HG02973 (cell line): ENCODE measurements around the gene HOXC9.

Experiments used
- ATAC-seq: cut with Tn5 transposase; IDR thresholded peaks from one replicate; pipeline ENCODE4 v1.9.1; 2021; ENCODE audit warnings: moderate library complexity; ENCODE audit not compliant: unreplicated experiment

Gene HOXC9

DNA sequence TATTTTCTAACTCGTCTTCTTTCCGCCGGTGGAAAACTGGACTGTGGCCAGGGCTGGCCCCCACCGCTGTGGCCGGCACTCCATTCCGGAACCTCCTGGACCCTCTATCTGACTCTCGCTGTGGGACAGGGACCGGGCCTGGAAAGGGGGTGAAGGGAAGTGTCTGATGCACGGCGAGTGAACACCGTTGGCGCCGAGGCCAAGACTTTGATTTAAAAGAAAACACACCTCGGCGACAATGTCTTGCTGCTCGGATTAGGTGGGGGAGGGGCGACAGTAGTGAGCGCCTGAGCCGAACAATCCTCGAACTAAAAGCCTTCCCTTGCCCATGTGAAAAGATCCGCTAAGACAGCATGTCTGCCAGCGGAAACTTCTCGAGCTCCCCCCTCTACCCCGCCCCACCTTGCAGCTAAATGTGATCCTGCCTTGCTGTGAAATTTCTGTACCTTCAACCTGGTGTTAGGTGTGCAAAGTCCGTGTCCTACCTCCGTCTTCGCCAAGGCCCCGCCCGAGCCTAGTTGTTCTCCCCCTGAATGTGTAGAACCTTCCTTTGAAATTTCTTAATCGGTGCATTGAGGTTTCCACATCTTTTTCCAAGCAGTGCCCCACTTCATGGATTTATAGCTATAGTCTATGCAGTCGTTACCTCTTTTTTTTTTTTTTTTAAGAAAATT, 24.3 kb upstream of the HOXC9 start:
- ATAC-seq: no peak

DNA sequence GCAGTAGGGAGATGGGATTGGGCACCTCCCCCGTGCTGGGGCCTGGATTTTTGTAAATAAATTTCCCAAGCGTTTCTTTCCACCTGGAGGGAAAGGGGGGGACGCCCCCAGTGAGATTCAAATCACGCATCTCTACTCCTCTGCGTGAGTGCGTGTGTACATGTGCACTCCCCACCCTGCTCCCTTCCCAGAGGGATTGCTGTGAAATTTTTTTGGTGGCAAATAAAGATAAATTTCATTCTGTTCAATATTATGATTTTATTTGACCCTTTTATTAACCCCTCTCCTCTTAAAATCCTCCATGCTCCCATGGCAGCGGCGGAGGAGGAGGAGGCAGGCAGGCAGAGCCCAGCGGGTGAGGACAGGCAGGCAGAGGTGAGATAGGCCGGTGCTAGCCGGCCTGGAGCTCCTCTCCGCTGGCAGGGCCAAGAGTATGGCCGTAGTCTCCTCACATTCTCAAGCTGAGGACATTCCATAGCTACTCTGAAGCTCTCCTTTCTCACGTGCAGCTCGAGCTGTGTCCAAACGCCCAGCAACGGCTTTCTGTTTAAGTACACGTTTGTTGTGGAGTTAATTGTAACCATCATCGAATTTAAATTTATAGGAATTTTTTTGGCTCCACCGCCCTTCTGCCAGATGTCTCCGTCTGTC, 23.7 kb upstream of the HOXC9 start:
- ATAC-seq: no peak

DNA sequence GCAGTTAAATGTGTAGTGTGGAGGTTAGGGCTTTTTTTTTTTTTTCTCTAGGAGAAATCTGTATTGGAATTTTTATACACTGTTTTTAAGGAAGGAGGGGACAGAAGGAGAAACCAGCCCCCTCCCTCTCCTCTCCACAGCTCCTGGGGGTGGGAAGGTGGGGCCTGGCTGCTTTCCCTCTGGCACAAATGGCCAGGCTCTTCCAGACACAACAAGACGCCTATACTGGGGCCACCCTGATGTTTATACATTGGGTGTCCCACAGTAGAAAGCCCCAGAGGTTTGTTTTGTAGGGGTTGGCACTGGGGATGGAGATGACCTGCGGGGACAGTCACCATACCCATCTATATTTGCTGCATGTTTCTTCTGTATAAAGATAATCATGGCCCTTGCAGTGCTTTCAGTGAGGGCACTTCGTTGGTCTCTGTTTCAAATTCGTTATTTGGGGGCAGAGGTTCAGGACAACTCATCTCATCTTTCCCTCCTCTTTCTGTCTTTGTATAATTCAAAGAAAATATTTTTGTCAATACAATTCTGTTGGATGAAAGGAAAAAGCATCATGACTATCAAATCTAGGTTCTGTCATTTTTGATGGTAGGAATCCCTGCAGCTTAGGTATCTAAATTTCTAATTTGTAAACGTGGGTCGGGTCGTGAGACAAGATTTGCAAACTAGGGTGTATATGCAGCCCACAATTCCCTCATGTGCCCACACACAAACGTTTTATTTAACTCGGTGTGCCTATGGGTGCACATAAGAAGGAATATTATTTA, 23.0 kb upstream of the HOXC9 start:
- no peak for ATAC-seq

DNA sequence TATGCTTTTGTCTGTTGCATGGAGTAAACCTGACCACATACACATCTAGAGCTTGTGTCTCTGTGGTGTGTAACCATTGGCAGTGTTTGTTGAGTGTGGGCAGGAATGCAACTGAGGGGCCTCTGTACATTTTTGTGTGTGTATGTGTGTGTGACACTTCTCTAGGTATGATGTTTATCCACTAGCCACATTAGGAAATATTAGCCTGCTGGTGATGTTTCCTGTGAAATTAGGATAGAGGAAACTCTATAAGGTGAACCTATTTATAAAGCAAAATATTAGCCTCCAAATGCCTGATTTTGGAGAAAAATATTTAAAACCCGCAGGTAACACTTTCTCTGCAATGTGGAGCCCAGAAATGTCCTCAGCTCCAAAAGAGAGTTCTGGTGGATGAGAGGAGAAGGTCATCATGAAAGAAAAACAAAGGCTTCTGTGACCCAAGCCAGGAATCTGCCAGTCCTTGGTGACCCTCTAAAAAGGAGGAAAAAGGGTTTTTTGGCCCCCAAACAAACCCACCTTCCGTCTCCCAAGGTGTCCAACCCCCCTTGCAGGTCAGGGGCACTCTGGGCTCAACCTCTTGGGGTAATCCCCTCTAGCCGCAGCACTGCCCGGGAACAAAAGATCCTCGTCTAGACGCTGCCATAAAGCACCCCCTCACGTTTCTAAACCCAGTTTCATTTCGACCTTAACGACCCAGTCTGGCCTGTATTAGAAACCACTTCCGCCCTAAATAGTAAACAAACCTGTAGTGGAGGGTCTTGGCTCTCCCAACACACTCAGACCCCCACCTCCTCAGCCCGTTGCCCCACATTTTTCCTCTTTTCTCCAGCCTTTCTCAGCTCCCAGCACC, 22.1 kb upstream of the HOXC9 start:
- ATAC-seq: no peak

DNA sequence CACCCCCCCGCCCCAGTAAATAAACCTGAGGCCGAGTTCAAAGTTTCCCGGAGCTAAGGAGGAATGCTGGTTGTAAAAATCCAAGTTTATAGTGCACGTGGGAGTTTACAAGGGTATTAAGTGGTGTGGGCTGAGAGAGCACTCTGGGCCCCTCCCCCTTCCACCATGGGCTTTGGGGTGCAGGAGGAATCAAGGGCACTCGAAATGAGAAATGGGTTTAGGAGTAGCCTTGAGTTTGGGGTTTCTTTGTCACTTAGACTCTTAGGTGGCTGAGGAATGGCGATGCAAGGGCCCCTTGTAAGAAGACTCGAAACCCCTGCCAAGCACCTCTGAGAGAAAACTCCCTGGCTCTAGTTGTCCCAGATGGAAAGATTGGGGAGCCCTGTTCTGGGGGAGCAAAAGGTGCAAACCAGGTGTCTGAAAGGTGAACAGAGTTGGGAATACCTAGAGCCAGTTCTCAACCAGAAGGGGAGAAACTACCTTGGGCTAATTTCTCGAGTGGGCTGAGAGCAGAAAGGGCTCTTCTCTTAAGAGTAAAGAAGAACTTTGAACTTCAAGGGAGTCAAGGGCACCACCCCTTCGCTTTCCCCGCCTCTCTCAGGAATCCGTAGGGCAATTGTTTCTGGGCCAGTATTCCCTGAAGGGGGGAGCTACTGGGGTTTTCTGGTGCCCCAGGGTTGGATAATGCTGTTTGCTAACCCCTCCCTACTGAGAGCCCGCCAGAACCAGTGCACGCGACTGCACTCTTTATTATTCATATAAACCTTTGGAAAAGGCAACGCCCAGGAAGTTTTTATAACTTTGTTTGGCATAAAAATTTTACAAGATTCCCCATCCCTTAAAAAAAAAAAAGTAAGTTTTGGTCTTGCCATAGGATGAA, 21.2 kb upstream of the HOXC9 start:
- ATAC-seq: no peak

DNA sequence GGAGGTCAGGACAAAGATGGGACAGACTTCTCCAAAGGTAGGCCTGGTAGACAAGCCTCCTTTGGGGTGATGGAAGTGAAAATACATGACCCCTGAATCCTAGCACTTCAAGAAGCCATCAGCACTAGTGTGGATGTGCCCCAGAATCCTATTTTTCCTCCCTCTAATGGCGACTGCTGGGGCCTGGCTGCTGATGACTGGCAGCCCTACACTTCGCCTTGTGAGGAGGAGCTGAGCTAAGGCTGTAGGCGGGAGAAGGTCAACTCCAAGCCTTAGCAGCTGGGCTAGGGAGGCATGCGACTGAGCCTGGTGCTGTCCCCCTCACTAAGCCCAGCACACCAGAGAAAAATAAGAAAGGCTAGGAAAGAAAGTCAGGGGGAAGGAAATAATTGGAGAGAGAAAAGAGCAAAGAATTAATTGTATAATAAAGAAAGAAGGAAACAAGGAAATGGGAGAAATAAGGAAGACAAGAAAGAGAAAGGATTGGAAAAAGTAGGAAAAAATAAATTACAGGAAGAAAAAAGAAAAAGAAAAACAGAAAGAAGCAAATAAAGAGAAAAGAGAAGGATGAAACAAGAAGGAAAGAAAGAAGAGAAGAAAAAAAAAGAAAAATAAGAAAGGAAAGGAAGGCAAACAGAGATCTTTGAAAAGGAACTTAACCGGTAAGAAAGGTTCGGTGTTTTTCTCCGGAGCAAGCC, 19.7 kb upstream of the HOXC9 start:
- ATAC-seq: no peak

DNA sequence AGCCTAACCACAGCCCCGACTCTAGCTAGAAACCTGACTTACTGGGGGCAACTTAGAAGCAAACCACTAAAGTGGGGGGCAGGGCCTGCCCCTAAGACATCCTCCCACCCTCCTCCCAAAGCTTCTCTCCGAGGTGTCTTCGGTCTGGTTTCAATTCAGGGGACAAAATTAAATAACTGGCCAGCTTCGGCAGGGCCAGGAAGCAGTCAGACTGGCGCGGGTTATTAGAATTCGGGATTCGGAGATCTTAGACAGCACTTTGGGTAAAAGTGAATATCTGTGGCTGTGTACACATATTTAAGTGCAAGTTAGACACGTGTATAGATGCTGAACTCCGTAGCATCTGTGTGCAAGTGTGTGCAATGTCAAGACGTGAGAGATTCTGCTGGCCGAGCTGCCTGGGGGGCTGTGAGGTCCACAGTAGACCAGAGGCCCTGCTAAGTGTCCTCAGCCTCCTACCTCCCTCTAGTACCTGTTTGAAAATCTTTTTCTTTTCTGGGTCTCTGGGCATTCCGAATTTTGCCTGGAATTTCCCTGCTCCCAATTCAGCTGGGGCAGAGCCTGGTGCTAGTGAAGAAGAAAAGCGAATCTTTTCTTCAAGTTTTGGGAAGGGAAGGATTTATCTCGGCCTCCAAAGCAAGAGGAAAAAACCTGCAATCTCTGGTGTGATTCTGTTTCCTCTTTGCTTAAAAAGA, 19.0 kb upstream of the HOXC9 start:
- ATAC-seq: no peak

DNA sequence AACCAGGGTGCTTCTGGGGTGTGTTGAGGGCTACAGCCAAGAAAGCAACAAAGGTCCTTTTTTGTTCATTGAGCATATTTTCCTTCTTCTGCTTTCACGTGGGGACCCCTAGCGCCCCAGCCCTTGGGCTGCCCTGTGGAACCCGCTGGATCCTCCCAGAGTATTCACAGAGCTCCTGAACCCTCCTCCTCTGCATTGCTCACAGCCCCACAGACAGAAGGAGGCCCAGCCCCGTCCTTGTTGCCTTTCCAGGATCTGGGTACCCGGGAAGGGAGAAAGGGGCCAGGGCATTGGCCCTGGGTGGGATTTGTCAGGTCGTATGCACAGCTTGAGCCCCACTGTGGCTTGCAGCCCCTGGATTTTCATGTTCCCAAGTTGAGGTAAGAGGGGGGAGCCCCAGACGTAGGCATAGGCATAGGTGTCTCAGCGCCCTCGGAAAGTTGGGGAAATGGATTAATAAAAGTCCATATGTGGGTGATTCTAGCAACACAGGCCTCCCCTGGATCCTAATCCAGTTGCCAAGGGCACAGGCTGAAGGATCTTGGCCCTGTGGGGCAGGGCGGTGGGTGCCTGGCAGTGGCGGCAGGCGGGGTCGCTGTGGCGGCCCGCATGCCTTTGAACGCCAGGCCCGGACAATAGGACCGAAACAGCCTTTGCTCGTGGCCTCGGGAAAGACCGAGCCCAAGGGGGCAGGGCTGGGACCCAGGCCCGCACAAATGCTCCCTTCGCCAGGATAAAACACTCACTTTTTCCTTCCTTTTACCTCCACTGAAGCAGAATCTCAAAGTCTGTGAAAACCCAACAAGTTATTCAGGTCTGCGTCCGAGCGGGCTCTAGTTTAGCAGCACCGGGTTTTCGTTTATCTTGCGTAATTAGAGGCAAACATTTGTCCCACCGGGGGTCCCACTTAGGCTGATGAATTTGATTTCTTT, 18.1 kb upstream of the HOXC9 start:
- ATAC-seq: no peak

DNA sequence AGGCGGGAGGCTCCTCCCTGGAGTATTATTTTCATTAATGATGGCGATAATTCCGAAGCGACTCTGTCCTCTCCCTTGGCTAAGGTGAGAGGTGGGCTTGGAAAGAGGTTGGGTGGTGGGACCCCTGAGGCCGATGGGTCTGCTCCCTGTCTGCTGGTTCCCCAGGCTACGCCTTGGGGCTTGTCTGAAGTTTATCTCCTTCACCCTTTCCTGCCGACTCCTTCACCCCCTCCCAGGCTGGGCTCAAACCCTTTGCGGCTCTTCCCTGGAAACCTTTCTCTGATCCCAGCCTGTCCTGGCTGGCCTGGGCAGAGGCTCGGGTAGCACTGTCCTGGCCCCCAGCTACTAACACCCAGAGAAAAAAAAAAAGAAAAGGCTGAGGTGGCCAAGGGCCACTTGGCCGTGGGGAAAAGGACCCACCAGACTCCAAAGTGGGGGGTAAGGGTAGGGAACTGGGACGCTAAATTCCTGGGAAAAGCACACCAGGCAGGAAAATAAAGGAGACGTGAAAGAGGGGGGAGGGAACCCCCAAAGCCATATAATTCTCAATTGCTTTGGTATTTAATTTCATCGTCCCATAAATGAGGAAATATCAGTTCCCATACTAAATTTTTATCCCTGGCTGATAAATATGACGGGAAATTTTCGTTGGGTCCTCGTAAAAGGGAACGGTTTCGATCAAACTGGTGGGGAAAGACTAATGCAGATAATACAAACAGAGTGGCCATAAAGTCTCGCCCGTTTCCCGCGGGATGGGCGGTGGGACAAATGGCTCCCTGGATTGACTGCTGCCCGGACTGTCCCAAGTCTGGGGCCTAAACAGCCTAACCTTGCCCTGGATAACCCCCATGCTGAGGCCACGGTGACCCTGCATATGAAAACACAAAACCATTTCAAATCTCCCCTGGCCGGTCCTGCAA, 17.1 kb upstream of the HOXC9 start:
- ATAC-seq: no peak

DNA sequence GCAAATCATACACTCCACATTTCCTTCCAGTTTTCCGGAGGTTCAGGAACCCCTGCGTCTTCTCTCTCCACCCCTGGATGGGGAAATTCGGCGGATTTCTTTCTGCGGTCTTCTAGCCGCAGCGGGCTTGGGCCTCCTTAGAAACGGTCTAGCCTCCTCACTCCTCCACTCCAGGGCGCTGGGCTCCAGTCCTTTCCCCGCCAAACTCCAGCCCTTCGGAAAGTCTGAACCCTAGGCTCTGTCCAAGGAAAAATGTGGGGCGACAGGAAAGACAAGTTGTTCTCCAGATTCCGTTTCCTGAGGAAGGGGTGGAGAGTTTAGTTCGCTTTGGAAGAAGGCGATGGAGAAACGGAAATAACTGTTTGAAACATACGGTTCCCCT, 16.4 kb upstream of the HOXC9 start:
- no peak for ATAC-seq

DNA sequence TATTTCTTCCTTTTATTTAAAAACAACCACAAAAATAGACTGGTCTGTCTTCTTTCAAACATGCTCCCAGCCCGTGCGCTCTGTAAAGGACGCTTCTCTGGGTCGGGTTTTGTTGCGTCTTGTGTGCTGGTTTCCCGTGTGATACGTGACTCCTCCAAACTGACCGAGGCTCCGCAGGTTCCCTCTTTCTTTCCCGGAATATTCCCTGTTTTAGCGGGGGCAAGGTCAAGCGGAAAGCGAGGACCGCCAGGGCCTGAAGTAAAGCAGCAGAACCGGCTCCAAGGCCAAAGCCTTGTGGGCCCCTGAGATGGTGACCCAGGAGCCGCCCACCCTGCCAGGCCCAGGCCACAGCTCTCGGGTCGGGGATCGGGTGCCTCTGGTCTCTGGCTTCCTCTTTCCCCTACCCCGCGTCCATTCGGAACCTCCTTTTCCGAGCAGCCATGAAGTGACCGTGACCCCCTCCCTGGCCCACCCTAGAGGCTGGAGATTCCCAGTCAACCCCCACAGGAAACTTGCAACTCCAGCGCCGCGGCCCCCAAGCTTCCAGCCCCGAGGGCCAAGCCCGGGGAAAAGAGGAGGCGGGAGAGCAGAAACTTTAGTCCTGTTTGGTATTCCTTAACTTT, 15.9 kb upstream of the HOXC9 start:
- ATAC-seq: no peak

DNA sequence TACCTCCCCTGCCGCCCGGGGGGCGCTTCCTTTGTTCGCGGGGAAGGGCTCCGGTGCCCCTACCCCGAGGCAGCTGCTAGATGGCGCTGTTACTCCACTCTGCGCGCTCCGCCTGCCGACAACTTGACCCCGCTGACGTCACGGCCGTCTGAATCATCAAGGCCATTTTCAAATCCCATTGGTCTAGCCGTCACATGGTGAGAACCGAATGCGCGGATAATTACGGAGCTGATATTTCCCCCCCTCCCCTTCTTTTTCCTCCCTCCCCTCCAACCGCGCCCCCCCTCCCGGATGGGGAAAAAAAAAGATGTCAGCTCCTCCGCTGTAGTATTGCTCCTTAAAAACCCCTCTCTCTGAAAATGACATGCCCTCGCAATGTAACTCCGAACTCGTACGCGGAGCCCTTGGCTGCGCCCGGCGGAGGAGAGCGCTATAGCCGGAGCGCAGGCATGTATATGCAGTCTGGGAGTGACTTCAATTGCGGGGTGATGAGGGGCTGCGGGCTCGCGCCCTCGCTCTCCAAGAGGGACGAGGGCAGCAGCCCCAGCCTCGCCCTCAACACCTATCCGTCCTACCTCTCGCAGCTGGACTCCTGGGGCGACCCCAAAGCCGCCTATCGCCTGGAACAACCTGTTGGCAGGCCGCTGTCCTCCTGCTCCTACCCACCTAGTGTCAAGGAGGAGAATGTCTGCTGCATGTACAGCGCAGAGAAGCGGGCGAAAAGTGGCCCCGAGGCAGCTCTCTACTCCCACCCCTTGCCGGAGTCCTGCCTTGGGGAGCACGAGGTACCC, 14.9 kb upstream of the HOXC9 start, which contains the start of gene HOXC10:
Gene HOXC10, plus strand, starts transcription at position 246 of the 791 bp plus-strand sequence. Its CDS starts 114 bp downstream, at position 360.
- no peak for ATAC-seq

DNA sequence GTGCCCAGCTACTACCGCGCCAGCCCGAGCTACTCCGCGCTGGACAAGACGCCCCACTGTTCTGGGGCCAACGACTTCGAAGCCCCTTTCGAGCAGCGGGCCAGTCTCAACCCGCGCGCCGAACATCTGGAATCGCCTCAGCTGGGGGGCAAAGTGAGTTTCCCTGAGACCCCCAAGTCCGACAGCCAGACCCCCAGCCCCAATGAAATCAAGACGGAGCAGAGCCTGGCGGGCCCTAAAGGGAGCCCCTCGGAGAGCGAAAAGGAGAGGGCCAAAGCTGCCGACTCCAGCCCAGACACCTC, 14.3 kb upstream of the HOXC9 start:
- no peak for ATAC-seq

DNA sequence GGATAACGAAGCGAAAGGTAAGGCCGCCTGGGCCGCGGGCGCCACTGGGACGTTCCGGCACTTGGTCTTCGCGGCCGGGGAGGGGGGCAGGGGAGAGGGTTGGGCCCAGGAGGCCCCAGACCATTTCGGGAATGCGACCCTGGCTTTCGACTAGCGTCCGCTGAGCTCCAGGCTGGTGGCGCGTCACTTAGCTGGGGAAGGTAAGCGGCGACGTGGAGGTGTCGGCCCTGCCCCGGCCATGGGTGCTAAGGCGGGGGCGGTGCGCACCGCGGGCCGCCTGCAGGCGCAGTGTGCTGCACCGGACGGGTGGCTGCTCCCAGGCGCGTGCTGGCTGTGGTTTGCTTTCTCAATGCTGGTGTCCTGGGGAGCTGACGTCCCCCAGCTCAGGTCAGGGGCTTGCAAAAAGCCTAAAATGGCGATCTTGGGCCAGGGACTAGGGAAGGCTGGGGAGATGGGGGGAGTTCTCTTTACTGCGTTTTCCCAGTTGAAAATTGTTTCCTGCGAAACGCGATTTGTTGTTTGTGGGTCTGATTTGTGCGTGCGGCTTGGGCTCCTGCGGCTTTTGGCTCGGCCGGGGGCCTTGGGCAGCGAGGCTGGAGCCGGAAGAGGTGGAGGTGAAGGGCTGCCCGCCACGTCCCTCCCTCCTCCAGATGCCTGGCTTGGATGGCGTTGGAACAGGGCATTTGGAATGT, 13.8 kb upstream of the HOXC9 start:
- no peak for ATAC-seq
